Lung (tissue), 12 donors: ENCODE measurements around the gene HDAC1. TPM values are rescaled to one million over a fixed set of nuclear protein-coding genes. Genes with fewer than 3 reads are reported as not detected.
A peak's percentile ranks its signal among the peaks of the same experiment; 100 is the strongest.

Experiments
- ATAC-seq: fragments of 200-7000 bp; cut with Tn5 transposase; one replicate; pipeline ENCODE4 v1.9.1; 2020; ENCODE audit warnings: moderate number of reproducible peaks; ENCODE audit not compliant: insufficient read depth, low FRiP score
- DNase-seq, 3 donors: peaks; one replicate each; pipeline ENCODE4 v3.0.0-alpha.2; 2013 to 2017
- H3K27ac ChIP-seq, 2 donors: one replicate each; pipeline ENCODE4 v1.5.1; 2013; ENCODE audit warnings: mild to moderate bottlenecking in 2 of 2, moderate library complexity in 2 of 2, control low read depth in 1 of 2, inconsistent platforms in 1 of 2, low read depth in 1 of 2, low read length in 1 of 2
- H3K27me3 ChIP-seq, 3 donors: one replicate each; pipeline ENCODE4 v1.5.1; 2013; ENCODE audit warnings: low read length in 2 of 3; ENCODE audit not compliant: control insufficient read depth in 3 of 3, insufficient read depth in 3 of 3
- H3K36me3 ChIP-seq, 4 donors: one replicate each; pipeline ENCODE4 v1.5.1; 2013; ENCODE audit warnings: low read length in 4 of 4, mild to moderate bottlenecking in 1 of 4, moderate library complexity in 1 of 4; ENCODE audit not compliant: control insufficient read depth in 4 of 4, insufficient read depth in 4 of 4
- H3K4me1 ChIP-seq, 5 donors: one replicate each; pipeline ENCODE4 v1.5.1; 2013; ENCODE audit warnings: low read length in 5 of 5, mild to moderate bottlenecking in 2 of 5, moderate library complexity in 1 of 5; ENCODE audit not compliant: control insufficient read depth in 5 of 5, insufficient read depth in 5 of 5
- H3K4me3 ChIP-seq: one replicate; pipeline ENCODE4 v1.5.1; 2013; ENCODE audit warnings: mild to moderate bottlenecking, control low read depth, moderate library complexity
- H3K9ac ChIP-seq, 2 donors: one replicate each; pipeline ENCODE4 v1.5.1; 2013; ENCODE audit warnings: low read length in 2 of 2, control low read depth in 1 of 2; ENCODE audit not compliant: insufficient read depth in 1 of 2
- H3K9me3 ChIP-seq, 4 donors: one replicate each; pipeline ENCODE4 v1.5.1; 2013; ENCODE audit warnings: low read length in 3 of 4, mild to moderate bottlenecking in 1 of 4, moderate library complexity in 1 of 4; ENCODE audit not compliant: control insufficient read depth in 4 of 4, insufficient read depth in 3 of 4
- CTCF ChIP-seq: IDR thresholded peaks from 2 replicates; pipeline ENCODE4 v1.5.1; 2012; ENCODE audit warnings: mild to moderate bottlenecking; ENCODE audit errors: control extremely low read depth, extremely low read depth
- WGBS, 2 donors: extraction: QIAGEN DNeasy Blood & Tissue Kit; methylation state at CpG; one replicate each; pipeline ENCODE4 v1.1.7; 2013; 5-methylcytosine and 5-hydroxymethylcytosine counted together
- polyA plus RNA-seq, 2 donors: library from polyadenylated mRNA; stranded (reverse); fragments of 200-250 nt; gene quantifications; one replicate each; pipeline ENCODE4 v1.2.1, GENCODE V29; 2013
- total RNA-seq, 2 donors: library from RNA; depleted of rRNA in 1 of 2; stranded (reverse); fragments of >200 nt in 1 of 2; gene quantifications; one replicate each; pipeline ENCODE4 v1.2.1, GENCODE V29; 2014 to 2021
- donor health status: control.
- donor health status: control.
- donor health status: Bipolar disorder and iron deficiency.
- donor health status: healthy.
- donor health status: DM: yes; HTN: yes; CAD: no.

Gene HDAC1
- total and polyA plus RNA-seq, 4 donors = 47.3 to 90.4 (median 72.5) TPM

- DNase-seq (no peak), ATAC-seq (no peak)
- Histone ChIP-seq H3K36me3 (peaks cover 0 to 10% (median 0%) of the 10 kb centered on the region in 4 donors), H3K4me1 (peaks cover 0 to 28% (median 20%) of the 10 kb centered on the region in 5 donors), H3K4me3 (no peak overlapping the region), H3K9ac (no peak overlapping the region), H3K27me3 (no peaks in the 10 kb centered on the region), H3K9me3 (no peaks in the 10 kb centered on the region), H3K27ac (peak overlapping the region in 1 of 2 donors; percentile 15)
- TF ChIP-seq CTCF = no peak
- WGBS, 2 donors = 80 to 90% methylated on average over 14 of the region's 14 CpGs
Measured at GRCh38 chr1:32338637-32339145, 46.8 kb downstream of the HDAC1 start.

GRCh38 chr1:32339363-32339978 lies 47.6 kb downstream of the HDAC1 start:
- DNase-seq (no peak), ATAC-seq (no peak)
- no peak for TF ChIP-seq CTCF
- Histone ChIP-seq H3K4me1 (peaks cover 0 to 22% (median 13%) of the 10 kb centered on the region in 5 donors), H3K36me3 (peaks cover 0 to 5% (median 0%) of the 10 kb centered on the region in 4 donors), H3K9me3 (no peaks in the 10 kb centered on the region), H3K27ac (no peak overlapping the region), H3K27me3 (no peaks in the 10 kb centered on the region), H3K9ac (no peak overlapping the region), H3K4me3 (no peak overlapping the region)
- WGBS, 2 donors = 66 to 76% methylated on average over 5 of the region's 5 CpGs

- no peak overlapping the region for H3K27ac ChIP-seq
- WGBS, 2 donors = 93% methylated on average over 11 of the region's 11 CpGs
- no peak for TF ChIP-seq CTCF
- no peaks in the 10 kb centered on the region for H3K36me3 ChIP-seq
- no peaks in the 10 kb centered on the region for H3K9me3 ChIP-seq
- ATAC-seq (no peak), DNase-seq (no peak)
- H3K4me1 ChIP-seq = peaks cover 0 to 28% (median 16%) of the 10 kb centered on the region in 5 donors
- no peaks in the 10 kb centered on the region for H3K27me3 ChIP-seq
- no peak overlapping the region for H3K4me3 ChIP-seq
- no peak overlapping the region for H3K9ac ChIP-seq
Measured at GRCh38 chr1:32341186-32341757, 49.4 kb downstream of the HDAC1 start.
